A172 (cell line): ENCODE results near the gene GOLGA6L7. TPM values are rescaled to one million over a fixed set of nuclear protein-coding genes. Genes with fewer than 3 reads are reported as not detected.
"Not testable (repeated sequence)": the region's sequence is repeated elsewhere in the genome, so short reads cannot be mapped to it uniquely, and the experiment has no call there.

Experiments
- DNase-seq: peaks from one replicate; pipeline ENCODE4 v3.0.0-alpha.2; 2015; ENCODE audit warnings: low spot score
- total RNA-seq: library from RNA; depleted of rRNA; stranded (reverse); fragments of >200 nt; shearing (Covaris generic); gene quantifications from 2 replicates; pipeline ENCODE4 v1.2.3, GENCODE V29; 2014; rRNA removed

The GOLGA6L7 gene
- total RNA-seq, result not detected in 2 replicates

GRCh38 chr15:28848521-28848920 is at the start of gene GOLGA6L7:
Gene GOLGA6L7, minus strand, starts transcription at chr15:28848644. Its CDS starts 95 bp downstream, at chr15:28848549.
- DNase-seq, result peak; percentile 6

- DNase-seq, result no peak
Measured at GRCh38 chr15:28897861-28898585, 49.6 kb upstream of the GOLGA6L7 start.

- DNase-seq, result peak; percentile 91
Measured at GRCh38 chr15:28896951-28897350, 48.5 kb upstream of the GOLGA6L7 start.

- DNase-seq, result no peak
Measured at GRCh38 chr15:28895566-28895965, 47.1 kb upstream of the GOLGA6L7 start.

- DNase-seq, result no peak
Measured at GRCh38 chr15:28895146-28895545, 46.7 kb upstream of the GOLGA6L7 start.

GRCh38 chr15:28894631-28895030 is 46.2 kb upstream of the GOLGA6L7 start:
- no peak for DNase-seq

- peak; percentile 45 for DNase-seq
Measured at GRCh38 chr15:28892789-28893610, 44.6 kb upstream of the GOLGA6L7 start.

- DNase-seq, result no peak
Measured at GRCh38 chr15:28891588-28891987, 43.1 kb upstream of the GOLGA6L7 start.

GRCh38 chr15:28890711-28891495 is 42.5 kb upstream of the GOLGA6L7 start:
- DNase-seq, result no peak

- not testable (repeated sequence) for DNase-seq
Measured at GRCh38 chr15:28890291-28890690, 41.8 kb upstream of the GOLGA6L7 start.

- not testable (repeated sequence) for DNase-seq
Measured at GRCh38 chr15:28889871-28890270, 41.4 kb upstream of the GOLGA6L7 start.

DNA sequence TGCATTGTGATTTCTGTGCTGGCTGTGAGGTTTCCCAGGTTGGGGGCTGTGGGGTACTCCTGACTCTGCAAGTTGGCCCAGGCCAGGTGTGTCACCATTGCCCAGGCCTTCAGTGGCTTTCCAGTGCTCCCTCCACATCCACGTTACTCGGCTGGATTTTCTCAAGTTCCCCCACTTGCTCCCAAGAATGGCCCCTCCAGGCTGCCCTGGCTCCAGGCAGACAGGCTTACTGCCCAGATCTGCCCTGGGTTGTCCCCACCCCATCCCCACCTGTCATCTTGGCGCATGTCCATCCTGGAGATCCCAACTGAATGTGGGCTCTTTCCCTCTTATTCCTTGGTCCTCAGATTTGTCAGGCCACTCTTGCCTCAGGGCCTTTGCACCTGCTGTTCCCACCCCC is 40.9 kb upstream of the GOLGA6L7 start:
- DNase-seq, result no peak

DNA sequence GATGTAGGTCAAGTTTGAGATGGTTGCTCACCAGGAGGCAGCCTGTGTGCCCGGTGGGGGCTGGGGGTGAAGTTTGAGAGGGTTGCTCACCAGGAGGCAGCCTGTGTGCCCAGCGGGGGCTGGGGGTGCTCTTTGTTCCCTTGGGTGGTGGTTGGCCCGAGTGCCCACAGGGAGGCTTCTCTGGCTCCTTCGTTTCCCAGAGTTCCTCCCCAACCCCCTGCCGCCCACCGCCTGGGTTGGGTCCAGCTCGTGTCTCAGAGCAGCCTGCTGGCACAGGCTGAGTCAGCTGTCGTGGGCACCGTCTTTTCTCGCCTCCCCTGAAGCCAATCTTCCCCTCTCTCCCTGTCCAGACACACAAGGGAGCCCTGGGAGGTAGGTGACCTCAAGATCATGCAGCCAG is 40.5 kb upstream of the GOLGA6L7 start:
- no peak for DNase-seq

GRCh38 chr15:28888302-28888894 is 40.0 kb upstream of the GOLGA6L7 start:
- no peak for DNase-seq

DNA sequence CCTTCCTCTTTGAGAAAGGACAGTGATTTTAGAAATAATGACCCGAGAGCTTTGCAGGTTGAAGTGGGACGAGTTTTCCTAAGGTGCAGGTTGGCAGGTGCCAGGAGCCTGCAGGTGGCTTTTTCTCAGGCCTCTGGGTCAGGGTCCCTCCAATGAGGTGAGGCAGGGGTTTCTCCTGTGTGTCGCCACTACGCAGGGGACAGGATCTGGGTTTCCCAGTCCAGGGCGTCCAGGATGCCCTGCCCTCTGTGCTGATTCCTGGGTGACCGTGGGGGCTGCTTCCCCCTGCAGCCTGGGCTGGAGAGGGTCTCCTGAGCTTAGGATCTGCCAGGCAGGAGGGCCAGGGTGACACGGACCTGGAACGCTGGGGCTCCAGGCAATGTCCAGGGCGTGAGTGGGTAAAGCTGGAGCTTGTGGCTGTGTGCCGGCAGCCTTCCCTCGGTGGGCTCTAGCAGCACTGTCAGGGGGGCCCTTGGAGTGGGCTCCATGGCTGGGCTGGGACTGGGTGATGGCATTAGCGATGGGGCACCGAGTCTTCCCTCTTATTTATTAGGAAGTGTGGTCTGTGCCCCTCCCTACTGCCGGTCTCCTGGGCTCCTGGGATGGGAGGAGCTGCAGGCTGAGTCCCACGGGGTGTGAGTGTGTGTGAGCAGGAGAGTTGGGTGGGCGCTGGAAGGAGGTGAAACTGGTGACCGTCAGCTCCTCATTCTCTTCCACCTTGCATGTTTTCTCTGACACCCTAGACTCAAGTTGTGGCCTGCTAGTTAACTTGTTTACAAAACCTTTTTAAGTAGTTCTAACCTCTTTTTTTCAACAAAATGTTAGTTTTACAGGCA is 39.1 kb upstream of the GOLGA6L7 start:
- no peak for DNase-seq

GRCh38 chr15:28886431-28887338 is 38.2 kb upstream of the GOLGA6L7 start:
- no peak for DNase-seq

DNA sequence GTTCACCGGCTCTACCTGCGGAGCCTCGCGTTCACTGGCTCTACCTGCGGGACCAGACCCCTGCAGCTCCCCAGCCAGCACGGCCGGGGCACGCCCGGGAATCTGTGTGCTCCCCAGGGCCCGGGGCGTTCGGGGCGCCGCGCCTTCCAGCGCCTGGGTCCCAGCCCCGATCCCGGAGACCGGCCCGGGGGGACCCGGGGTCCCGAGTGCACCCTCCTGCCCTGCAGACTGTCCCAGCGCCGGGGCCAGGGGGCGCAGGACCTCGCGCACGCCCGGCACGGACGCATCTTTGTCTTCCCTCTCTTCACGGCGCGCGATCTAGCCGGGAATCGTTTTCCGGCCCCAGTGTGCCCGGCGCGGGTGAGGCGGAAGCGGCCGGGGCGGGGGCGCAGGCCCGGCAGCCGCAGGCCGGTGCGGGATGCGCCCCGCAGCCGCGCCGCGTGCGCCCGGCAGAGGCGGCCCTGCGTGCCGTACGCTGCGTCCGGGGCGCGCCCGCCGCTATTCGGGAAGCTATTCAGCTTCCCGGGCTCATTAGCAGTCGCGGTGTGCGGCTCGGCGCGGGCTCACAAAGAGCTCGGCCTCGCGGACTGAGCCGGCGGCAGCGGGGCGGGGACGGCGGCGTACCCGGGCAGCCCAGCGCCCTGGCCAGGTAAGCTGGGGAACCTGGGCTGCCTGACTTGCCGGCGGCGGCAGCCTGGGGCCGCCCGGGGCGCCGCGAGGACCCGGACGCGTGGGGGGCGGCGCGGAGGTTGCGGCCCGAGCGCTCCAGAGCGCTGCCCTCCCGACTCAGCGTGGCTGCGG is 37.4 kb upstream of the GOLGA6L7 start, which contains the start of gene APBA2:
APBA2 (plus strand) TSS at position 345 of the 801 bp plus-strand sequence. CDS start 167,911 bp downstream, outside the sequence.
- no peak for DNase-seq

- no peak for DNase-seq
Measured at GRCh38 chr15:28885128-28885629, 36.7 kb upstream of the GOLGA6L7 start.
